Activated CD4-positive, alpha-beta T cell treated with anti-CD3 and anti-CD28 coated beads, Interleukin-2, amount 10 ng/mL, durations not matched to agents 24 days and 14 days (primary cell): ENCODE measurements around the gene ACAP2. TPM values are rescaled to one million over a fixed set of nuclear protein-coding genes. Genes with fewer than 3 reads are reported as not detected.
"Not testable (repeated sequence)": the region's sequence is repeated elsewhere in the genome, so short reads cannot be mapped to it uniquely, and the experiment has no call there.

Source experiments
- DNase-seq: peaks from one replicate; pipeline ENCODE4 v3.0.0; 2022
- H3K27ac Mint-ChIP-seq: one replicate; pipeline ENCODE4 v1.8.0; 2022; ENCODE audit warnings: mild to moderate bottlenecking, mixed read lengths
- H3K27me3 Mint-ChIP-seq: one replicate; pipeline ENCODE4 v1.8.0; 2022; ENCODE audit warnings: mixed read lengths
- H3K36me3 Mint-ChIP-seq: one replicate; pipeline ENCODE4 v1.8.0; 2022; ENCODE audit warnings: low read depth, mild to moderate bottlenecking, mixed read lengths
- H3K4me1 Mint-ChIP-seq: one replicate; pipeline ENCODE4 v1.8.0; 2021; ENCODE audit warnings: mixed read lengths
- H3K4me3 Mint-ChIP-seq: one replicate; pipeline ENCODE4 v1.8.0; 2022; ENCODE audit warnings: mild to moderate bottlenecking, moderate library complexity, mixed read lengths
- H3K9me3 Mint-ChIP-seq: one replicate; pipeline ENCODE4 v1.8.0; 2021; ENCODE audit warnings: mixed read lengths
- intact Hi-C: fragments of 100-400 bp; cut with micrococcal nuclease; formaldehyde crosslinking; loops from one replicate; pipeline ENCODE4 v1.15.1; 2023
- total RNA-seq: library from RNA; stranded (reverse); gene quantifications from 2 replicates; pipeline ENCODE4 v1.2.3, GENCODE V29; 2022

The ACAP2 gene, protein sequence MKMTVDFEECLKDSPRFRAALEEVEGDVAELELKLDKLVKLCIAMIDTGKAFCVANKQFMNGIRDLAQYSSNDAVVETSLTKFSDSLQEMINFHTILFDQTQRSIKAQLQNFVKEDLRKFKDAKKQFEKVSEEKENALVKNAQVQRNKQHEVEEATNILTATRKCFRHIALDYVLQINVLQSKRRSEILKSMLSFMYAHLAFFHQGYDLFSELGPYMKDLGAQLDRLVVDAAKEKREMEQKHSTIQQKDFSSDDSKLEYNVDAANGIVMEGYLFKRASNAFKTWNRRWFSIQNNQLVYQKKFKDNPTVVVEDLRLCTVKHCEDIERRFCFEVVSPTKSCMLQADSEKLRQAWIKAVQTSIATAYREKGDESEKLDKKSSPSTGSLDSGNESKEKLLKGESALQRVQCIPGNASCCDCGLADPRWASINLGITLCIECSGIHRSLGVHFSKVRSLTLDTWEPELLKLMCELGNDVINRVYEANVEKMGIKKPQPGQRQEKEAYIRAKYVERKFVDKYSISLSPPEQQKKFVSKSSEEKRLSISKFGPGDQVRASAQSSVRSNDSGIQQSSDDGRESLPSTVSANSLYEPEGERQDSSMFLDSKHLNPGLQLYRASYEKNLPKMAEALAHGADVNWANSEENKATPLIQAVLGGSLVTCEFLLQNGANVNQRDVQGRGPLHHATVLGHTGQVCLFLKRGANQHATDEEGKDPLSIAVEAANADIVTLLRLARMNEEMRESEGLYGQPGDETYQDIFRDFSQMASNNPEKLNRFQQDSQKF
- 39.1 and 40.0 TPM in 2 replicates for total RNA-seq

DNA sequence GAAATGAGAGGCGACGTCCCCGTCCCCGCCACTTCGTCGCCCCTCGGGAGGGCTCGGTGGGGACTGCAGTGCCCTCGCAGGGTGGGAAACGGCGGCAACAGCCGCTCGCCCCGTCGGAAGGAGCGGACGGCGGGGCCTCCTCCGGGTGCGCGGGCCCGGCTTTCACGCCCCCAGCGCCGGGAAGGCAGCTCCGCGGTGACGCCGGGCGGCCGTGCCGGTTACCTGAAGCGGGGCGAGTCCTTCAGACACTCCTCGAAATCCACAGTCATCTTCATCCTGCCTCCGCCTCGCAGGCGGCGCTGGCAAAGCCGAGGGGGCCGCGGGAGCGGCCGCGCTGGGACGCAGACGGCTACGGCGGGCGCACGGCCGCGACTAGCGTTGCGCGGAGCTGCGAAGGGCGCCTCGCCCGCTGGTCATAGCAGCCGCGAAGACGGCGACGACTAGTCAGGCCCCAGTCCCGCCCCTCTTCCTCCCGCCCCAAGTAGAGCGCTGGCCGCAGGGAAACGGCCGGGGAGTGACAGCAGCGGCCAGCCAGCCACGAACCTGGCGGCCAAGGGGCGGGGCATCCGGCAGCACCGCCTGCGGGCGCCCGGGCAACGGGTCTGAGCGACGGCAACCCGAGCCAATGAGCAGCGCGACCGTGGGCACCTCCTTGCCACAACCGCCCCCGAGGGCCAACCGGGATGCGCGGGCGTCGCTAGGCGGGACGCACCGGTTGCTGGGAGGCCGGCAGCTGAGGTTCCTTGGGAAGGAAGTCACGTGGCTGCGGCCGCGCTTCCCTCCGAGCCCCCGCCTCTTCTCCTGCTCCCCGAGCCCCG lies at the start of gene ACAP2:
Gene ACAP2 (minus strand): TSS at position 448 of the 818 bp plus-strand sequence. CDS start 173 bp downstream, at position 275.
- Mint-ChIP-seq H3K9me3 (no peaks in the 10 kb centered on the region), H3K36me3 (no peaks in the 10 kb centered on the region), H3K27ac (peak within 1 kb of the TSS; percentile 91), H3K4me1 (peaks cover 39% of the 10 kb centered on the region), H3K27me3 (no peaks in the 10 kb centered on the region), H3K4me3 (peak within 1 kb of the TSS; percentile 97)
- peak; percentile 100 for DNase-seq
- intact Hi-C loops = loop anchor here (1.0 to 10.0 kb wide), 9 partner anchors 26 to 990 kb away; partner anchors contain the start of genes FAM43A, LSG1, UBXN7 and XXYLT1

DNA sequence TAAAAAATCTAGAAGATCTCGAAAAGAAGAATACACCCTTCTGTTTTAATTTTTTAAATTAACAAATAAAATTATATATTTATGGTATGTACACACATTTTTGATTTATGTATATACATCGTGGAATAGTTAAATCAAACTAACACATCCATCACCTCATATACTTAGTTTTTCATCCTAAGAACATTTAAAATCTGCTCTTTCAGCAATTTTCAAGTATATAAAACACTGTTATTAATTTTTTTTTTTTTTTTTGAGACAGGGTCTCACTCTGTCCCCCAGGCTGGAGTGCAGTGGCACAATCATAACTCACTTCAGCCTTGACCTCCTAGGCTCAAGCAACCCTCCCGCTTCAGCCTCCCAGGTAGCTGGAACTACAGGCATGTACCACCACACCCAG lies 32.8 kb upstream of the ACAP2 start:
- Mint-ChIP-seq H3K36me3 (no peaks in the 10 kb centered on the region), H3K9me3 (no peaks in the 10 kb centered on the region), H3K27ac (no peak overlapping the region), H3K4me3 (no peak overlapping the region), H3K27me3 (peaks cover 17% of the 10 kb centered on the region), H3K4me1 (no peaks in the 10 kb centered on the region)
- intact Hi-C loops = no loop called here
- no peak for DNase-seq

DNA sequence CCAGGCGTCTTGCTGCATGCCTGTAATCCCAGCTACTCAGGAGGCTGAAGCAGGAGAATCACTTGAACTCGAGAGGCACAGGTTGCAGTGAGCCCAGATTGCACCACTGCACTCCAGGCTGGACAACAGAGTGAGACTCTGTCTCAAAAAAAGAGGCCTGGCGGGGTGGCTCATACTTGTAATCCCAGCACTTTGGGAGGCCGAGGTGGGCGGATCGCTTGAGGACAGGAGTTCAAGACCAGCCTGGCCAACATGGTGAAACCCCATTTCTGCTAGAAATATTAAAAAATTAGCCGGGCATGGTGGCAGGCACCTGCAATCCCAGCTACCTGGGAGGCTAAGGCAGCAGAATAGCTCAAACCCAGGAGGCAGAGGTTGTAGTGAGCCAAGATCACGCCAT lies 32.3 kb upstream of the ACAP2 start:
- H3K4me3 Mint-ChIP-seq, DNase-seq, H3K36me3 Mint-ChIP-seq, H3K9me3 Mint-ChIP-seq, intact Hi-C loops, H3K4me1 Mint-ChIP-seq, H3K27ac Mint-ChIP-seq: not testable (repeated sequence)
- H3K27me3 Mint-ChIP-seq = peaks cover 17% of the 10 kb centered on the region

DNA sequence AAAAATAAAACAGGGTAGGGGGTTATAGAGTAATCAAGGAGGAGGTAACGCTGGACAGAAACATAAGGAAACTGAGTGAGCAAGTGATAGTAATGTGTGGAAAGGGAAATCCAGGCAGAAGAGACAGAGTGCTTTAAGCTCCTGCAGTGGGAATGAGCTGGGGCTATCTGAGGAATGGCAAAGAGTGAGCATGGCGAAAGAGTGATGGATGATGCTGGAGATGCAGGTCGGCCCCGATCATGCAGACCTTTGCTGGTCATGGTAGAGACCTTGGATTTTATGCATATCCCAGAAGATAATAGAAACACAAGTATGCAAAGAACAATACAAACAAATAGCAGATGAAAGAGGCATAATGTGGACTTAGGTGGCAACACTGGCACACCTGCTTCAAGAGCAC lies 26.0 kb upstream of the ACAP2 start:
- H3K9me3 Mint-ChIP-seq = peaks cover 12% of the 10 kb centered on the region
- H3K4me1 Mint-ChIP-seq = peaks cover 12% of the 10 kb centered on the region
- H3K27me3 Mint-ChIP-seq = no peaks in the 10 kb centered on the region
- intact Hi-C loops = loop anchor here (1.0 to 2.0 kb wide), 2 partner anchors 26 to 60 kb away; partner anchors contain the start of gene ACAP2
- no peak overlapping the region for H3K4me3 Mint-ChIP-seq
- DNase-seq = no peak
- peaks cover 2% of the 10 kb centered on the region for H3K36me3 Mint-ChIP-seq
- peak overlapping the region; percentile 62 for H3K27ac Mint-ChIP-seq

DNA sequence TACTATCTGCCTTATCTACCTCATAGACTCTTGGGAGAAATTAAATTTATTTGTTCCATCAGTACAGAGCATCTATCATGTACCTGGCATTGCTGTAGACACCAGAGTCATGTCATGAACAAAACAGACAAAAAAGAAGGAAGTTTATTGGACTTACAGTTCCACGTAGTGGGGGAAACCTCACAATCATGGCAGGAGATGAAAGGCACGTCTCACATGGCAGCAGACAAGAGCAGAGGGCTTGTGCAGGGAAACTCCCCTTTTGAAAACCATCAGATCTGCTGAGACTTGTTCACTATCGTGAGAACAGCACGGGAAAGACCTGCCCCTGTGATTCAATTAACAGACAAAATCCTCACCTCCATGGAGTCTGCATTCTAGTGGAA lies 25.6 kb upstream of the ACAP2 start:
- peak; percentile 59 for DNase-seq
- H3K4me1 Mint-ChIP-seq = peaks cover 12% of the 10 kb centered on the region
- peaks cover 2% of the 10 kb centered on the region for H3K36me3 Mint-ChIP-seq
- intact Hi-C loops = loop anchor here (1.0 to 2.0 kb wide), 2 partner anchors 25 to 60 kb away; partner anchors contain the start of gene ACAP2
- H3K27ac Mint-ChIP-seq = peak overlapping the region; percentile 62
- H3K27me3 Mint-ChIP-seq = no peaks in the 10 kb centered on the region
- peak overlapping the region; percentile 3 for H3K4me3 Mint-ChIP-seq
- H3K9me3 Mint-ChIP-seq = peaks cover 12% of the 10 kb centered on the region

DNA sequence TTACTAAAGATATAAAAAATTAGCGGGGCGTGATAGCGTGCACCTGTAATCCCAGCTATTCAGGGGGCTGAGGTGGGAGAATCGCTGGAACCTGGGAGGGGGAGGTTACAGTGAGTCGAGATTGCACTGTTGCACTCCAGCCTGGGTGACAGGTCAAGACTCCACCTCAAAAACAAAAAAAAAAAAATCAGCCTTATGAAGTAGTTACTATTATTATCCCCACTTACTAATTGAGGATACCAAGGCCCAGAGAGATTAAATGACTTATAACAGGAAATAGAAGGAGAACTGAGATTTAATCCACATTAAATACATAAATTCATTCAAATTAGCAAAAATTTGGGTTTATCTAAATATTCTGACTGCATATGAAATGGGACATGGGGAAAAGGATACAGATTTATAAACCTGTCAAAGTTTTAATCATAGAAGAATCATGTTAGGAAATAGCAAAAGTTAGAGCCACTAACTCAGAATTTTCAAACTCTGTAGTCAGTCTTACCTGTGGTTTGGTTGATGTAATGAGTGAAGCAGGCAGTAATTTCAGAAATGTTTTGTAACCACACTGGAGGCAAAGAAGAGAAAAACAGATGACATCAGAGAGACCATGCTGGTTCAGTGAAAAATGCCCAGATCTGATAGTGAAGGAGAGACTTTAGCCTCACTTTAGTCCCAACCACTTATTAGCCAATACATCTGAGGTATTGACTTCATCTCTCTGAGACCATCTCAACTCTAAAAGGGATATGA lies 25.0 kb upstream of the ACAP2 start:
- DNase-seq = peak; percentile 65

DNA sequence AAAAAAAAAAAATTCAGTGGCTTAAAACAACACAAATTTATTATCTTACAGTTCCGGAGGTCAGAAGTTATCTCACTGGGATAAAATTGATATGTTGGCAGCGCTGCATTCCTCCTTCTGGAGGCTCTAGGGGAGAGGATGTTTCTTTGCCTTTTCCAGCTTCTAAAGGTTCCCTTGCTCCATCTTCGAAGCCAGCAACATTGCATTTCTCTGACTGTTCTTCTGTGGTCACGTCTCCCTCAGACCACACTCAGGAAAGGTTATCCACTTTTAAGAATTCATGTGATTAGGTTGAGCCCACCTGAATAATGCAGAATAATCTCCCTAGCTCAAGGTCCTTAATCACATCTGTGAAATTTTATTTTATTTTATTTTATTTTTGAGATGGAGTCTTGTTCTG lies 23.4 kb upstream of the ACAP2 start:
- DNase-seq = no peak
- H3K27ac Mint-ChIP-seq = no peak overlapping the region
- H3K27me3 Mint-ChIP-seq = peaks cover 1% of the 10 kb centered on the region
- intact Hi-C loops = no loop called here
- H3K4me1 Mint-ChIP-seq = peaks cover 12% of the 10 kb centered on the region
- no peak overlapping the region for H3K4me3 Mint-ChIP-seq
- peaks cover 2% of the 10 kb centered on the region for H3K36me3 Mint-ChIP-seq
- peaks cover 12% of the 10 kb centered on the region for H3K9me3 Mint-ChIP-seq

More for the DNA sequence above, 25.0 kb upstream of the ACAP2 start:
- Mint-ChIP-seq H3K4me3 (peak overlapping the region; percentile 3), H3K9me3 (peaks cover 12% of the 10 kb centered on the region), H3K27me3 (no peaks in the 10 kb centered on the region), H3K36me3 (peaks cover 2% of the 10 kb centered on the region), H3K27ac (peak overlapping the region; percentile 62), H3K4me1 (peaks cover 12% of the 10 kb centered on the region)
- intact Hi-C loops = loop anchor here (1.0 to 2.0 kb wide), 2 partner anchors 25 to 59 kb away; partner anchors contain the start of gene ACAP2

DNA sequence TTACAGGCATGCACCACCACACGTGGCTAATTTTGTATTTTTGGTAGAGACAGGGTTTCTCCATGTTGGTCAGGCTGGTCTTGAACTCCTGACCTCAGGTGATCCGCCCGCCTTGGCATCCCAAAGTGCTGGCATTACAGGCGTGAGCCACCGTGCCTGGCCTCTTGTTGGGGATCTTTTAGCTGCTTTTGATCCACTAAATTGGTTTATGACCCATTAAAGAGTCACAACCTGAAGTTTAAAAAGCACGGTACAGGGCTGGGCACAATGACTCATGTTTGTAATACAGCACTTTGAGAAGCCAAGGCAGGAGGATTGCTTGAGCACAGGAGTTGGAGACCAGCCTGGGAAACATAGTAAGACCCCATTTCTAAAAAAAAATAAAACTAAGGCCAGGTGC lies 20.1 kb upstream of the ACAP2 start:
- DNase-seq, H3K9me3 Mint-ChIP-seq, H3K27me3 Mint-ChIP-seq, H3K4me3 Mint-ChIP-seq, H3K4me1 Mint-ChIP-seq, intact Hi-C loops, H3K27ac Mint-ChIP-seq, H3K36me3 Mint-ChIP-seq: not testable (repeated sequence)

DNA sequence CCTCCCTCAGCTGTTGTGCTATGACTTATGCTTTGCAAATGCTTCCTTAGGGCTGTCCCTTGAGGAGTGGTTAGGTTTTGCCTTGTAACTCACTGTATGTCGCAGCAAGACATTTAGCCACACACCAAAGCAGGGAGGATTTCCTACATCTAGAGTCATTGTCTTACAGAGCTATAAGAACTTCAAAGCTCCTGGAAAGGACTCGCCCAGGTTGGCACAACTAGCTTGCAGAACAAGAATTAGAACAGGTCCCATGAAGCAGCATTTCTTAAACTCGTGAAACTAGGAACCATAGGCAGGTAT lies 19.4 kb upstream of the ACAP2 start:
- peaks cover 5% of the 10 kb centered on the region for H3K4me1 Mint-ChIP-seq
- no peak overlapping the region for H3K27ac Mint-ChIP-seq
- no peaks in the 10 kb centered on the region for H3K9me3 Mint-ChIP-seq
- H3K27me3 Mint-ChIP-seq = peaks cover 1% of the 10 kb centered on the region
- H3K4me3 Mint-ChIP-seq = no peak overlapping the region
- intact Hi-C loops = no loop called here
- H3K36me3 Mint-ChIP-seq = no peaks in the 10 kb centered on the region
- DNase-seq = peak; percentile 51

DNA sequence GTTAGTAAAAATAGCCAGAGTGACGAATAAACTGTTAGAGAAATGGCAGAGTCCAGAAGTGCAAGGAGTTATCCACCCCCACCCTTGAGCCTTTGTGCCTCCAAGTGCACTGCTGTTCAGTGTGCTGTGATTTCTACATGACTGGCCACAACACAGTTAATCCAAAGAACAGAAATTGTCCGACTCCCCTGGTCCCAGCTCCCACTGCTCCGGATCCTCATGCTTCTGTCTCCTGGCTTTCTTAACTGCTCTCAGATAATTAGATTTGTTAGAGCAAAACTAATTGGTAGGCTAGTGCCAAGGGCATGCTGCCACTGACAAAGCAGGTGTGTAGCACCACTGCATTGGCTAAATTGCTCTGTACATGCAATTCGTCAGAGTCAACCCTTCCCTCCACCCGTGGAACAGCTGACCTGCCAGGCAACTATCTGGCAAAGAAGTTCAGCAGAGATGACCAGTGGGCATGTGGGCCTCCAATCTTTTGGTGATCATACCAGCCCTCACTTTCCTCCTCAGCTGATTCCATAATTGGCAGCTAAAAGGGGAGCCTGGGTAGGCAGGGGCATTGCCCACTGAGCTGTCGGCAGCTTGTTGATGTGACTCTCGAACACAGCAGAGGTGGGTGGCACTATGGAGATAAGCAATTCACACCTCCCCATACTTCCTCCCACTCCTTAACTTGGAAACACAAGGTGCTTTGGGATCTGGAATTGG lies 18.9 kb upstream of the ACAP2 start:
- Mint-ChIP-seq H3K4me3 (no peak overlapping the region), H3K36me3 (no peaks in the 10 kb centered on the region), H3K27me3 (peaks cover 1% of the 10 kb centered on the region), H3K27ac (no peak overlapping the region), H3K9me3 (no peaks in the 10 kb centered on the region), H3K4me1 (peaks cover 5% of the 10 kb centered on the region)
- DNase-seq = peak; percentile 52
- intact Hi-C loops = no loop called here

DNA sequence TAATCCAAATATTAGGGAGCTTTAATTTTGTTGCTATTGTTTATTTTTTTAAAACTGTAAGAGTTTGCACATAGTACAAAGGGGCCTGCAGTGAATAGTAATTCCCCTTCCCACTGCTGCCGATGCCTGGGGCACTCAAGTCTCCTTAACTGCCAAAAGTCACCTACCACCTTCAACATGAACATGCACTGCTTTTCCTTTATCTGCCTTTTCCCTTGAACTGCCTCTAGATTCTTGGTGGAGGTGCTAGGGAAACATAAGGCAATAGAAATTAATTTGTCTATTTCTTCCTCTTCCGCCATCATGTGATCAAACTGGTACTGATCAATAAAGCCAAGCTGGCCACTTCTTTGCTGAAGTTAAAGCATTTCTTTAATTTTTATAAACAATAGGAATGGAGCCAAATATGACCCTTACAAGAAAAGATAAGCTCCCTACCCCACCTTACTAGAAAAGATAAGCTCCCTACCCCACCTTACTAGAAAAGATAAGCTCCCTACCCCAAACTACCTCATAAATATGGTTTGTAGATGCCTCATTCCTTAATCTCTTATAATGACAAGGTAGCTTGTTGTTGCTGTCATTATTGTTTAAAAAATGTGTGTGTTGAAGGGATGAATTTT lies 17.4 kb upstream of the ACAP2 start:
- Mint-ChIP-seq H3K9me3 (no peaks in the 10 kb centered on the region), H3K4me3 (no peak overlapping the region), H3K36me3 (no peaks in the 10 kb centered on the region), H3K27me3 (peaks cover 1% of the 10 kb centered on the region), H3K4me1 (peaks cover 9% of the 10 kb centered on the region), H3K27ac (no peak overlapping the region)
- DNase-seq = no peak
- intact Hi-C loops = no loop called here

DNA sequence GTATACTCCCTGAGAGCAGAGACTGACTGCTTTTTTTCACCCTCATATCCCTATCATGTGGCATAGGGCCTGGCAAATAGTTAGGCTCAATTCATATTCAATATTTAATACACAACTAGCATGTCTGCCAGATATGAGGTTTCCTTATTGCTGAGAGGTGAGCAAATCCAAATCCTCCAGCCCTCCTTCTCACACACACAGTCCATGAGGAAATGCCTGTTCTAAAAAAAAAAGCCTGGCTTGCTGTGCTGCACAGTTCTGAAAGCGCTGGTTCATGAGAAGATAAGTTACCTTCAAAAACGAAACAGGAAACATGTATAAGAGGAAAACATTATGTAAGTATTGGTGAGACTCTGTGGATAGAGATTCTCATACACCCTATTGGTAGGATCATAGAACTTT lies 15.5 kb upstream of the ACAP2 start:
- Mint-ChIP-seq H3K4me3 (peak overlapping the region; percentile 36), H3K9me3 (peaks cover 5% of the 10 kb centered on the region), H3K36me3 (no peaks in the 10 kb centered on the region), H3K4me1 (peaks cover 9% of the 10 kb centered on the region), H3K27ac (peak overlapping the region; percentile 32), H3K27me3 (peaks cover 1% of the 10 kb centered on the region)
- peak; percentile 70 for DNase-seq
- intact Hi-C loops = loop anchor here (5.0 kb wide), 1 partner anchor 186 kb away; the partner anchor contains the start of gene XXYLT1
